GM21526 (cell line): ENCODE data around the gene DISC1.
"Not testable (repeated sequence)": the region's sequence is repeated elsewhere in the genome, so short reads cannot be mapped to it uniquely, and the experiment has no call there.

Experiments
- ATAC-seq: cut with Tn5 transposase; IDR thresholded peaks from one replicate; pipeline ENCODE4 v1.9.1; 2021; ENCODE audit warnings: moderate library complexity; ENCODE audit not compliant: unreplicated experiment, low FRiP score

The DISC1 gene

GRCh38 chr1:231722356-231722755 lies 95.8 kb downstream of the DISC1 start:
- ATAC-seq = no peak

GRCh38 chr1:231723146-231723545 lies 96.6 kb downstream of the DISC1 start:
- no peak for ATAC-seq

- ATAC-seq = no peak
Measured at GRCh38 chr1:231724041-231724440, 97.5 kb downstream of the DISC1 start.

- ATAC-seq = no peak
Measured at GRCh38 chr1:231724876-231725647, 98.5 kb downstream of the DISC1 start.

GRCh38 chr1:231727171-231727570 lies 100.6 kb downstream of the DISC1 start:
- ATAC-seq = no peak

- ATAC-seq = not testable (repeated sequence)
Measured at GRCh38 chr1:231728987-231729386, 102.4 kb downstream of the DISC1 start.

GRCh38 chr1:231729544-231729943 lies 103.0 kb downstream of the DISC1 start:
- no peak for ATAC-seq

GRCh38 chr1:231731268-231731667 lies 104.7 kb downstream of the DISC1 start:
- no peak for ATAC-seq

- no peak for ATAC-seq
Measured at GRCh38 chr1:231733063-231733462, 106.5 kb downstream of the DISC1 start.

GRCh38 chr1:231733672-231734071 lies 107.1 kb downstream of the DISC1 start:
- ATAC-seq = no peak

GRCh38 chr1:231734417-231734816 lies 107.8 kb downstream of the DISC1 start:
- no peak for ATAC-seq

- ATAC-seq = no peak
Measured at GRCh38 chr1:231735411-231735810, 108.8 kb downstream of the DISC1 start.

GRCh38 chr1:231735941-231736340 lies 109.4 kb downstream of the DISC1 start:
- no peak for ATAC-seq

GRCh38 chr1:231736464-231736863 lies 109.9 kb downstream of the DISC1 start:
- no peak for ATAC-seq

GRCh38 chr1:231738554-231738953 lies 112.0 kb downstream of the DISC1 start:
- ATAC-seq = no peak

GRCh38 chr1:231743966-231744365 lies 117.4 kb downstream of the DISC1 start:
- ATAC-seq = no peak

- no peak for ATAC-seq
Measured at GRCh38 chr1:231748760-231749415, 122.3 kb downstream of the DISC1 start.

- ATAC-seq = no peak
Measured at GRCh38 chr1:231750296-231750695, 123.7 kb downstream of the DISC1 start.

GRCh38 chr1:231750818-231751362 lies 124.3 kb downstream of the DISC1 start:
- ATAC-seq = no peak

- no peak for ATAC-seq
Measured at GRCh38 chr1:231751415-231751814, 124.8 kb downstream of the DISC1 start.

- ATAC-seq = no peak
Measured at GRCh38 chr1:231753313-231753712, 126.7 kb downstream of the DISC1 start.

- ATAC-seq = peak; percentile 40
Measured at GRCh38 chr1:231757101-231757404, 130.5 kb downstream of the DISC1 start.
